Measurements from ENCODE around the gene CORO2B. TPM values are rescaled to one million over a fixed set of nuclear protein-coding genes. Genes with fewer than 3 reads are reported as not detected.

The CORO2B gene
- total and polyA plus RNA-seq, 10 donors, result 0.93 to 8.8 (median 3.6) TPM

- Histone ChIP-seq H3K36me3 (no peaks in the 10 kb centered on the region), H3K4me3 (no peak overlapping the region), H3K27ac (no peak overlapping the region), H3K9me3 (no peaks in the 10 kb centered on the region), H3K4me1 (peaks cover 1 to 57% (median 29%) of the 10 kb centered on the region in 6 donors), H3K27me3 (replicated peaks in 1 of 7) (peaks cover 0 to 35% (median 17%) of the 10 kb centered on the region in 7 donors)
- intact Hi-C loops (cut with DNase I; ENCODE audit: low total_unique reads), result no loop called here
- 71 to 93% (median 89%) methylated on average over 3 of the region's 3 CpGs for WGBS, 5 donors
- TF ChIP-seq CTCF (IDR thresholded peaks at IDR 0.05 in 8 of 11, conservative IDR thresholded peaks at IDR 0.05 in 3 of 11) (no peak), POLR2A (IDR thresholded peaks at IDR 0.05) (no peak), POLR2AphosphoS5 (IDR thresholded peaks at IDR 0.05) (no peak)
- peak; percentile 30 for DNase-seq
These were observed 4.1 kb downstream of the CORO2B start for GRCh38 chr15:68582864-68583263.

GRCh38 chr15:68583321-68583720, 4.5 kb downstream of the CORO2B start:
- no peaks in the 10 kb centered on the region for H3K36me3 ChIP-seq
- no peak overlapping the region for H3K27ac ChIP-seq
- intact Hi-C loops (cut with DNase I; ENCODE audit: low total_unique reads), result no loop called here
- 74 to 85% (median 79%) methylated on average over 7 of the region's 7 CpGs for WGBS, 5 donors
- peaks cover 0 to 30% (median 12%) of the 10 kb centered on the region in 7 donors for H3K27me3 ChIP-seq (replicated peaks in 1 of 7)
- DNase-seq, result peak; percentile 47
- H3K4me3 ChIP-seq, result no peak overlapping the region
- H3K9me3 ChIP-seq, result no peaks in the 10 kb centered on the region
- peaks cover 0 to 57% (median 29%) of the 10 kb centered on the region in 6 donors for H3K4me1 ChIP-seq
- TF ChIP-seq POLR2A (IDR thresholded peaks at IDR 0.05), result no peak
- no peak for TF ChIP-seq POLR2AphosphoS5 (IDR thresholded peaks at IDR 0.05)
- TF ChIP-seq CTCF (IDR thresholded peaks at IDR 0.05 in 8 of 11, conservative IDR thresholded peaks at IDR 0.05 in 3 of 11), result no peak

DNA sequence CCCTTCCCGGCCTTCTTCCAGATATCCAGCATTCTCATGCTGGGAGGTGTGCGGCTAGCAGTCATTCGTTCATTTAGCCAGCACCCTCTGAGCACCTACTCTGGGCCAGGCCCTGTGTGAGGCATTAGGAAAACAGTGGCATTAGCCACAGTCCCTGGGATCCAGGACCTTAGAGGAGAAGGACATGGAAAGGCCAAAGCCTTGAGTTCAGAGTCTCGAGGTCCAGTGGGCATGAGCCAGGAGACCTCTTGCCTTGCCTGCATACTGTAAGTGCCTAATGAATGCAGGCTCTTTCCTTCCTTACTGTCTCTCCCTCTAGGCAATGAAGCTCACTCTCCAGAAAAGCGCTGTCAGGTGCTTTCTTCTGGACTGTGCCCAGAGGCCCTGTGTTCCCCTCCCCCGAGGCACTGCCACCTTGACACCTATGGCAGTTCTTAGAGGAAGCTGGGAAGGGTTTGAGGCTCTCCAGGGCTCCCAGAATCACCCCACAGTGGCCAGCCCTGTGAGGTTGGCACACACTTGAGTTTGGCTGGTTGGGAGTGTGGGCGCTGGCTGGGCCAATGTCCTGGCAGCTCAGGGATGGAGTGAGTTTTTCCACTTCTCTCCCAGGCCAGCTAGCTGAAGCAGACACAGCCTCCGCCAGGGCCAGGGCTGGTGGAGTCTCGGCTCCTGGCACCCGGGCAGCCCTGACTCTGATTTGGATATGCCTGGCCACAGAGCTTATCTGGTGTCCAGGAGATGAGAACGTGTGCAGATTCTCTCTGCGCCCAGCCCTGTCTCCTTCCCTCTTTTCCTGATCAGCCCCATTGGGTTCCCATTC, 5.4 kb downstream of the CORO2B start:
- intact Hi-C loops (cut with DNase I; ENCODE audit: low total_unique reads), result no loop called here
- H3K36me3 ChIP-seq, result no peaks in the 10 kb centered on the region
- no peaks in the 10 kb centered on the region for H3K9me3 ChIP-seq
- DNase-seq, result peak; percentile 55
- H3K4me1 ChIP-seq, result peaks cover 0 to 55% (median 24%) of the 10 kb centered on the region in 6 donors
- H3K27me3 ChIP-seq (replicated peaks in 1 of 7), result peaks cover 0 to 22% (median 6%) of the 10 kb centered on the region in 7 donors
- H3K27ac ChIP-seq, result no peak overlapping the region
- TF ChIP-seq POLR2A (IDR thresholded peaks at IDR 0.05), result no peak
- TF ChIP-seq POLR2AphosphoS5 (IDR thresholded peaks at IDR 0.05), result no peak
- TF ChIP-seq CTCF (IDR thresholded peaks at IDR 0.05 in 8 of 11, conservative IDR thresholded peaks at IDR 0.05 in 3 of 11), result no peak
- WGBS, 5 donors, result 87 to 97% (median 92%) methylated on average over 11 to 12 of the region's 12 CpGs
- H3K4me3 ChIP-seq, result no peak overlapping the region
